Left renal cortex interstitium (tissue), 4 donors: ENCODE data around the gene MYCBPAP. TPM values are rescaled to one million over a fixed set of nuclear protein-coding genes. Genes with fewer than 3 reads are reported as not detected.

Source experiments
- DNase-seq, 4 donors: peaks; one replicate each; pipeline ENCODE4 v3.0.0-alpha.2; 2013; ENCODE audit warnings: low read depth in 4 of 4, low spot score in 2 of 4, missing footprints in 1 of 4
- polyA plus RNA-seq, 4 donors: library from polyadenylated mRNA; unstranded; fragments of 120-200 nt; gene quantifications; one replicate each; pipeline ENCODE4 v1.2.1, GENCODE V29; 2013; ENCODE audit not compliant: insufficient read length in 4 of 4

MYCBPAP gene
- polyA plus RNA-seq, 4 donors, result 1.2 to 3.2 (median 2.3) TPM

DNA sequence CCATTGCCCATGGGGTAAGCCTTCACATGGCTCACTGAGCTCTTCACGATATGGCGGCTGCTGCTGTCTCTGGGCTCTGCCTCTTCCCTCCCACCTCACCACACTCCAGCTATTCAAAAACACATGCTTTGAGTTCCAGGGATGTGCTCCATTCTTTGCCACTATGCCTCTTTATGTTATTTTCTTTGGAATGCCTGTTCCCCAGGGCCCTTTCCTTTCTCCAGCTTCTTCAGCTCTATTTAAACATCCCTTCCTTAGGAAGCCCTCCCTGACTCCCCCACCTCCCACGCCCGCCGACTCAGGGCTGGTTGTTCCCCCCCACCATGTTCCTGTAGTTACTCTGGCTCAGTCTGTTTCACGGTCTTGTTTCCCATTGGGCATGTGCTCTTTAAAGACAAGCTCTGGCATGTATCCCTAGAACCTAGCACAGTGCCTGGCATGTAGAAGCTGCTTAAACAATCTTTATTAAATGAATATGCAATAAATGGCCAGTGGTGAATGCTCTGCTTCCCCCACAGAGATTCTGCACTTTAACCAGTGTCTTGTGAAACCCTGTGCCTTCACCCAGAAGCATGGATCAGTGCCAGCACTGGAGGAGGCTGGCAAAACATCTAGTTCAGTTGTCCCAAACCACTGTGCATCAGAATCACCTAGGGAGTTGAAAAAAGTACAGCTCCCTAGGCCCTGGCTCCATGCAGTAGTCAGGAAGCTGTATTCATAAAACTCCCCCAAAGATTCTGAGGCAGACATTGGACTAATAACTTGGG is 6.9 kb downstream of the MYCBPAP start:
- DNase-seq, result no peak

DNA sequence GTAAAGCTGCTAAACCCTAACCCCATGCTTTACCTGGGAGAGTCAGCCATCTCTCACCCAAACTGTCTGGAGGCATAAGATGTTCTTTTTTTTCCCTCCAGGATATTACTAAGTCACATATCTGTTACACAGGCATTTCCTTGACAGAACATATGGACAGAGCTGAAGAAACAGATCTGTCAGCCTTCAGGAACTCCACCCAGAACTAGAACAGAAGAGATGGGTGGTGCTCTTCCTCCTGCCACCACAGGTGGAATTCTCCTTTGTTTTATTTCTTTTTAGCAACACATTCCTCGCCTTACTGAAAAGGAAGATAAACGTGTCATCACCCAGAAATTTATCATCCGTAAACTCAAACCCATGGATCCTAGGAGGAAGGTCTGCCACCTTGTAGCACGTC is 8.8 kb downstream of the MYCBPAP start:
- no peak for DNase-seq

DNA sequence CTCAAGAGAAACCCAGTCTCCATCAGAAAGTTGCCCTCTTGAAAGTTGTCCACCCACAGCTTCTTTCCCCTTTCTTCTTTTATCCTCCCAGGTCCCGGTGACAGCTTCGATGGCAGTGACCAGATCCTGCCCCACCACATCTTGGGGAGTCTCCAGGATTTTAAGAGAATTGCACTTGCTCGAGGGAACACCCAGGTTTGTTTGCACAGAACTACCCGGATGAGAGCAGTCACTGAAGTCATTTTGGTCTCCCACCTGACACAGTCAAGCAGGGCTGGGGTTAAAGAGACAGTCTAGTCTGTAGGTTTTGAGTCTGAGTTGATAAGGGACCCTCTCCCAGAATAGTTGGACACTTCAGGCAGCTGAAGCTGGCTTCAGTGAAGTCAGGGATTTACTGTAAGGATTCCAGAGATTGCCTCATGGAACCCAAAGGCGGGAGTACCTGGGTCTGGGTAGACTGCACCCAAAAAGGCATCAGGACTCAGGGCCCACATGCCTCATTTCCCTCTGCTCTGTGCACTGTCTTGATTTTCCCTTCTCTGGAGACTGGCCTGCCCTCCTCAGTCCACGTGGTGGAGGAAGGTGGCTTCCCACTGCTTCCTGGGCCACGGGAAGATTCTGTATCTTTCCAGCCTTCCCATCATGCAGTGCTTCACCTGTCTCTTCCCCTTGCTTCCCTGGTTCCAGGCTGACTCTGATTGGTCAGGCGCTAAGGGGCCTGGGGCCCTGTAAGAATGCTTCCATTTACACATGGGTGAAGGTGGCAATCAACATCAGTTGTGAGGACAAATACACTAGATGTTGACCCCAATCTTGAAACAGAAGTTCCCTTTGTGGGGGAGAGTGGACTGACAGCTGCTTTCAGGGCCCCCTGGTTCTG is 9.5 kb downstream of the MYCBPAP start:
- DNase-seq, result no peak

DNA sequence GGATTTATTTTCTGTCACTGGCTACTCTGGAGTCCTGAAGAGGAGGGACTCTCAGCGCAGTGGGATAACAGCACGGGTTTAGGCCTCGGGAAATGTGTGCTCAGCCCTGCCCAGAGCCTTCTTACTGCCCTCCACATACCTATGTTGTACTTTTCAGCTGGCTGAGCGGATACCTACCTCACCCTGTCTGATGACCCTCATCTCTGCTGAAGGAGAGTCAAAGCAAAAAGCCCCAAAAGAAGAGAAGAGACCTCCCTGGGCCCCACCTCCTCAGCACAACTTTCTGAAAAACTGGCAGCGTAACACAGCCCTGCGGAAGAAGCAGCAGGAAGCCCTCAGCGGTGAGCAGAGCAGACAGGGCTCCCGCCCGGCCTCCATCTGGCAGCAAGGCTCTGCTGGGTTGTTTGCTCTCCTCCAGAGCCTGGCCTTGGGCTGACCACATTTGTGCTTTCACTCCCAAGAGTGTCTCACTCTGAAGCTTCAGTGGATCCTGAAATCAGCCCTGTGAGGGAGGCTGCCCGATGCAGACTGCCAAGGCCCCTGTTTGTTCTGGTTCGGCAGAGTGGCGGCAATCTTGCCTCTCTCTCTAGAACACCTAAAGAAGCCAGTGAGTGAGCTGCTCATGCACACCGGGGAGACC is 10.3 kb downstream of the MYCBPAP start:
- DNase-seq, result no peak

DNA sequence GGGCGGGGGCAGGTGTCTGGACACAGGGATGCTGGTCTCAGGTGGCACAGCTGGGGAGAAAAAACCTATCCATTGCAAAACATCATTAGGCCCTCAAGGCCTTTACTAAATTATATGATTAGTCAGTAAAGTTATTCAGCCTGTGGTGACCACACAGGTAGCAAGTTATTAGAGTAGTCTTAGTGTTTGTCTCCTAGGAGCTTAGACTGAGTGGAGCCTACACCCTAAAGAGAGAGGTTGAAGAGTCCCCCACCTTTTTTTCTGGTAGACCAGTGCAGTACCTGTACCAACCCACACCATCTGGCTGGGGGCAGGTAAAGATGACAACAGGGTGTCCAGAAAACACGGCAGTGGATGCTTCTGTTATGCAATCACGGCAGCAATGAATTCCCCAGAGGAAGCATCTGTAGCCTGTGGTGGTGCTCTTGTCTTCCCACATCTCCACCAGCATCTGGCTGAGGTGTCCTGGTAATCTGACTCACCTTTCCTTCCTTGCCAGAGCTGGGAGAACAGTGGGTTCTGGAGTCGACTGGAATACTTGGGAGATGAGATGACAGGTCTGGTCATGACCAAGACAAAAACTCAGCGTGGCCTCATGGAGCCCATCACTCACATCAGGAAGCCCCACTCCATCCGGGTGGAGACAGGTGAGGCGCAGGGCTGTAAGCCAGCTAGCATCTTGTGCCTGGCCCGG is 11.0 kb downstream of the MYCBPAP start:
- no peak for DNase-seq

DNA sequence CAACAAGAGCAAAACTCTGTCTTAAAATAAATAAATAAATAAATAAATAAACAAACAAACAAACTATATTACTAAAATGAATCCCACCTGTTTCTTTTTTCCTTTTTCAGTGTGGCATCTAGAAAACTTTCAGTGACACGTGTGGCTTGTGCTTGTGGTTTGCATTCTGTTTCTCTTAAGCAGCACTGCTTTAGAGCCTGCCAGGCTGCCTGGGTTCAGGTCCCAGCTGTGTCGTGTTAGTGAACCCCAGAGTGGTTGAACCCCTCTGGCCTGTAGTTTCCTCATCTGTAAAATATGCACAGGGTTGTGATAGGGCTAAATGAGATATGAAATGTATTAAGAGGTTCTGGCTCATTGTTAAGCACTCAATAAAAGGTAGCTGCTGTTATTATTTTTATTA is 12.2 kb downstream of the MYCBPAP start:
- no peak for DNase-seq

DNA sequence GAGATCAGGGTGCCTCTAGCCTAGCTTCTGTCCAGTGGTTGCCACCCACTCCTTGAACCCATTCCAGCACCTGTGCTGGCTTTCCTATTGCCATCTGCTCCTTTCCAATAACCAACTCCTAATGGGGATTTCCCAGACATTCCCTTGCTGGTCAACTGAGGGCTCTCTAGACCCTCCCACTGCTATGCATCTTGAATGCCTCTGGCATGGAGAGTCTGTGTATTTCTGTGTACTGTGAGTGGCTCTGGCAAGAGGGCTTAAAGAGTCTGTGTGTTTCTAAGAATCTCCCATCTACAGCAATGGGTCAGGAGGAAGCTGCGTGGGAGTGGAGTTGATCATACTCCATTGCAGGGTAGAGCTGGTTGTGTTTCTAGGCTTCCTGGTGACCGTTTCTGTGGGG is 13.3 kb downstream of the MYCBPAP start:
- no peak for DNase-seq

DNA sequence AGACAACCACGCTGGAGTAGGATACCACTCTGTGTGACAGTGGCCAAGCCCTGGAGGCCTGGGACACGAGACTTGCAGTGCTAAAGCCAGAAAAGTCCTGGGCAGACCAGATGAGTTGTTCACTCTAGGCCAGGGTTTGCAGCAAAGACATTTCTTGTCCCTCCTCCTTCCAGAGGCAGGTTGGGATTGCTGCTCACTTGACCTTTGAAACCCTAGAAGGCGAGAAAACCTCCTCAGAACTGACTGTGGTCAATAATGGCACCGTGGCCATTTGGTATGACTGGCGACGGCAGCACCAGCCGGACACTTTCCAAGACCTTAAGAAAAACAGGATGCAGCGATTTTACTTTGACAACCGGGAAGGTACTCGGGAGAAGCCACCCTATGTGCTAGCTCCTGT is 14.5 kb downstream of the MYCBPAP start:
- no peak for DNase-seq

DNA sequence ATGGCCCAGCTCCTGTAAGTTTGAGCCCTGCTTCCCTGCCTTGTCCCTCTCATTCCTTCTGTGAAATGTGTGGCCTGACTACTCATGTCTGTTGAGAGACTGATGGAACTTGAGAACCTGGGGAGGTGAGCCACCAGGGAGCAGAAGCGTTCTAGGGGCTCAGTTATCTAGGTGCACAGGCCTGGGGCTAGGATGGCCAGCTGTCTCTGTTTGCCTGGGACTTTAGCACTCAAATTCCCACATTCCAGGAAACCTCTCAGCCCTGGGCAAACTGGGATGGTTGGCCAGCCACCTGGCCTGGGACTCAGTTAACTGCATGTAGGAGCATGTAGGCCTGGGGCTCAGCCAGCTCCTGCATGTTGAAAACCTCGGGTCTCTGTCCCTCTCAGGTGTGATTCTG is 15.0 kb downstream of the MYCBPAP start:
- no peak for DNase-seq

DNA sequence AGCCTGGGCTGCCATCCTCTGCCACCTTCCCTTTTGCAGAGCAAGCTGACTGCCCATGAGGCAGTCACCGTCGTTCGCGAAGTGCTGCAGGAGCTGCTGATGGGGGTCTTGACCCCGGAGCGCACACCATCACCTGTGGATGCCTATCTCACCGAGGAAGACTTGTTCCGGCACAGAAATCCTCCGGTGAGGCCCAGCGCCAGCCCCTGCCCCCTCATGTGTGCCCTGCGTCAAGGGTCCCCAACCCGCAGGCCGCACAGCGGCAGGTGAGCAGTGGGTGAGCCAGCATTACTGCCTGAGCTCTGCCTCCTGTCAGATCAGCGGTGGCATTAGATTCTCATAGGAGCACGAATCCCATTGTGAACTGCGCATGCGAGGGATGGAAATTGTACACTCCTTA is 16.6 kb downstream of the MYCBPAP start:
- no peak for DNase-seq

DNA sequence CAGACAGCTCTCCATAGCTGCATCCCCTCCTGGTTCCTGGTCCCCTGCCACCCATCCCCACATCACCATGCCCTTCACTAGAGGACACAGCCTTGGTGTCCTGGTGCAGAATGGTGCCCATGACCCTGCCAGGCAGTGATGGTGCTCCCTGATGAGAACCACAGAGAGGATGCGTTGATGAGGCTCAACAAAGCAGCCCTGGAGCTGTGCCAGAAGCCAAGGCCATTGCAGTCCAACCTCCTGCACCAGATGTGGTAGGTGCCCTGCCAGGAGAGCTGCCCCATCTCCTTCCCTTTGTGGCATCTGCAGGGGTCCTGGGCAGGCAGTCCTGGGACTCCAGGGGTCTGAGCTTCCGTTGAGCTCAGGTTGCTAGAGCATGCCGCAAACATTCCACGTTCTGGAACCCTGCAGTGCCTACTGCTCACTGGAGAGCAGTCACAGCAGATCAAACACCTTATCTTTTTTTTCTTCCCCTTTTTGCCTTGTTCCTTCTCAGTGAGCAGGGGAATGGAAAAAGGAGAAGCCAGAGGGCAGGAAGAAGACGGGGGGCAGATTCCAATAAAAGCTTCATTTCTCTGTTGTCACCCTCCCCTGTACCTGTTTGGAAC is 19.0 kb downstream of the MYCBPAP start:
- DNase-seq, result no peak

DNA sequence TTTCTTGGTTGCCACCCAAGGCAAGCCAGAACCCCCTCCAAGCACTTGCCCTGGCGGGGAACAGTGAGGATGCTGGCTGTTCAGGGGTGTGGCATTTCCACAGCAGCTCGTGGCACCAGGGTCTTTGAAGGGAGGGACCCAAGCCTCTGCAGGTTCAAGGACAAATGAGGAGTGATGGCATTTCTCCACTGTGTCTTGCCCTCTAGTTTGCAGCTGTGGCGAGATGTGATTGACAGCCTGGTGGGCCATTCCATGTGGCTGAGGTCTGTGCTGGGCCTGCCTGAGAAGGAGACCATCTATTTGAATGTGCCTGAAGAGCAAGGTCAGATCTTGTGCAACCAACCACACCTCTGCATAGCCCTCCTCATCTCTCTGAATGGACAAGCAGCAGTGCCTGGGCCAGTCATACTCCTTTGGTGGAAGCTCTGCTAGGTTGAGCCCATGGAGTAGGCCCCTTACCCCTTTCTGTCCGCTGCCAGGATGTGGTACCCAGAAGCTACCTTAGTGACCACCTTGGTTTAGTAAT is 19.8 kb downstream of the MYCBPAP start:
- DNase-seq, result no peak

DNA sequence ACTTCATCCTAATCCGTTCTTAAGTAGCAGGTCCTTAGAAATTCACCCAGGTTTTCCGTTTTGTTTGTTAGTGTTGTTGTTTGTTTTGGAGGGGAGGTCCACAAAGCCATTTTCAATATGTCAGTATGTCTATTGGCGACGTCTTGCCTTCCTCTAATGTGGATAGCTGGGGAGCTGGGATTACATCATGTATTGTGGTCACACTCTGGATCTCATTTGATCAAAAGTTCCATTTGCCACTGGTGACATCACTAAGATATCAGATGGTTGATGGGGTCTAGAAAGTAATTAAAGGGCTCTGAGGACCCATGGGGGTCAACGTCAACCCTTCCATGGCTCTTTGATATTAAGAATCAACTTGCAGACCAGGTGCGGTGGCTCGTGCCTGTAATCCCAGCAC is 21.6 kb downstream of the MYCBPAP start:
- no peak for DNase-seq

DNA sequence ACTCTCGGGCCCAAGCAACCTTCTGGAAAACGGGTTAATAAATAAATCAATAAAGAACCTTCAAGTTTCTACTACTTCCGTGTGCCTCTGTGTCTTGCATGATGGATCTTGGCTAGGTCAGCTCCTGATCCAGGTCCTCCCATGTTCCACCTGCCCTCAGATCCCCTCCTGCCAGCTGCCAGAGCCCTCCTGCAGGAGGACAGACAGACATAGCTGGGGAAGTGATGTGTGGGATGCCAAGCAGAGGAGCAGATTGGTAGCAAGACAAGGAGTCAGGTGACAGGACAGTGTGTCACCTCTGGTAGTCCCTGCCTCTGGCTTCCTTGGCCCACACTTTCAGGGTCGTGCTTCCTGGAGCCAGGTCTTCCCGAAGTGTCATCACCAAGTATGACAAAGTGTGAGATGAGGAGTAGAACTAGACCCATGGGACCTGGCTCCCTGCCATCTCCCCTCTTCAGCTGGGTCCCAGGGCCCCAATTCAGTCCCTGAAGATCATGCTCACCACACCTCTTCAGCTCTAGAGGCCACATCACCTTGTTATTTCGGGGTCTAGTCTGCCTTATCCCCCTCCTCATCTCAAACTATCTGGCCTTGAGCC is 23.3 kb downstream of the MYCBPAP start:
- no peak for DNase-seq

DNA sequence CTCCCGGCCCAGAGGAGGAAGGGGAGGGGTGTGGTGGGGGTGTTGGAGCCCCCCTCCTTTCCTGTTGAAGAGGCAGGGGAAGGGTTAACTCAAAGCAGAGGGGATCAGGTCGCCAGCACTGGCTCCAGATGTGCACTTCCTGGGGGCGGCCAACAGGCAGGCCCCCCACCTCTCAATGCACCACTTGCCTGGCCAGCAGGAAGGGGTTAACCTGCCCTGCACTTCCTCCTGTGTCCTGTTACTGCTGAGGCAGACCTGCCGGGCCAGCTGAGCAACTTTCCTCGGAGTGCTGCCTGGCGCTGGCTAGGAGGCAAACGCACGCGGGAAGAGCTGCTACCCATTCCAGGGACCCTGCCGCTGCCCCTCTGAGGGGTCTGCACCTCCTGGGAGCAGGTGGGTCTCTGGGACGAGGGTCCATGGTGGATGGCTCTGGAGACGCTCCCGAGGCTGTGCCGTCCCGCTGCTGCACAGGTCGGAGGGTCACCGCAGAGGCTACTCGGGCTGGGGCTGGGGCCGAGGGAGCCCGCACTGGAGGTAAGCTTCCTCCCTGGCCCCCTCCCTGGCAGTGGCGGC is 24.3 kb downstream of the MYCBPAP start, which contains the start of gene EPN3:
Gene EPN3, plus strand, starts transcription at position 284 of the 573 bp plus-strand sequence. CDS start 3,822 bp downstream, outside the sequence.
- no peak for DNase-seq

DNA sequence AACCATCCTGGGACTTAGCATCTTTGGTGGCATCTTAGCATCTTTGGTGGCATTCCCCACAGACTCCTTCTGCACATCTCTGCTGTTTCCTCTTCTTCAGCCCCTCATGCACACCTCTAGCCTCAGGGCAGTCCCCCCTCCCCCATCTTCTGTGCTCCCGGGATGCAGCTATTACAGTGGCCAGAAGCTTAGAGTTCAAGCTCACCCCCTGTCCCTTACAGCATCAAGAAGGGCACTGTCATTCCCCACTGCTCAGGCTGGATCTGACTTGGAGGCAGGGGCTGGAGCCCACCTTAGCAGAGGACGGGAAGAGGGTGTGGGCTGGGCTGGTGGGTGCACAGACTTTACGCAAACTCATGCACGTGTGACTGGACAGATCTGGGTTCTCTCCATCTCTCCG is 24.9 kb downstream of the MYCBPAP start:
- DNase-seq, result no peak

DNA sequence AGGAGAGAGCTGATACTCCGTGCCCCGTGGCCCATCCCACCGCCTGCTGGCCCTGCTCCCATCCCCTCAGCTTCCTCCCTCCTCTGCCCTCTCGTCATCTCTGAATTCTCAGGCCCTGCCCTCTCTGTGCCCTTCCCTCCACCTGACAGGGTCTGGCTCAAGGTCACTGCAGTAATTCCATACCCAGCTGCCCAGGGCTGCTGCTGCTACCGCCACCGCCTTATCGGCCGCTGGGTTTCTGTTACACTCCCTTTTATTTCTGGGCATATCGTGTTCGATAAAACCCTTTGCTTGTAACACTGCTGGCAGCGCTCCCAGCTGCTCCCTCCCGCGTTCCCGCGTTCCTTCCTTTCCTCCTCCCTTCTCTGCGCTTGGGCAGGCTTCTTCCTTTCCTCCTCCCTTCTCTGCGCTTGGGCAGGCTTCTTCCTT is 25.5 kb downstream of the MYCBPAP start:
- no peak for DNase-seq

DNA sequence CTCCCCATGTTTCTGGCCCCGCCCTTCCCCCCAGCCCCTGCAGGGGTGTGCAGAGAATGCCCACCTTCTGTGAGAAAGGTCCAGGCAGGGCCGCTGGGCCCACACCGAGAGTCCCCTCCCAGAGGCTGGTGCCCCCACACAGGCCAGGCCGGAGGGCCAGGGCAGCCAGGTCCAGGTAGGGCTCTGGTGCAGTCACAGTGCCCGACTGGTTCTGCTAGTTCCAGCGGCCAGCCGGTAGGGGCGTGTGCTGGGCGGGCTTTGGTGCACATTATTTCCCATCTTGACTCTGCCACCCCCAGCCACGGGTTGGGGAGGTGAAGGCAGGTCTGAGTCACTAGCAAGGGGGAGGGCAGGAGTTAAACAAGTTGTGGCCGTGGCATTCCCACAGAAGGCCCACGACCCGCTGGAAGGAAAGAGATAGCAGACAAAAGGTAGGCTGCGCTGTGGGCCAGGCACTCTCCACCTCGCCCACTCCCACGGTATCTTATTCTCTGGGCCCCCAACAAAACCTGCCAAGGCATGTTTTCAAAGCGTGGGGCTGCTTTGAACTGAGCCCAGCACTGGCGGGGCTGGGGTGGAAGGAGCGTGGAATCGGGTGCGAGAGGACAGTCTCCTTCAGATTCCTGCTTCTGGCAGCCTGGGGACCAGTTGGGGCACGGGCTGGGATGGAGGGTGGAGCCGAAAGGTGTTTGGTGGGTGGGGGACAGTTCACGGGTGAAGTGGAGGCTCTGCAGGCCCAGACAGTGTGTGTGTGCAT is 26.2 kb downstream of the MYCBPAP start:
- no peak for DNase-seq

DNA sequence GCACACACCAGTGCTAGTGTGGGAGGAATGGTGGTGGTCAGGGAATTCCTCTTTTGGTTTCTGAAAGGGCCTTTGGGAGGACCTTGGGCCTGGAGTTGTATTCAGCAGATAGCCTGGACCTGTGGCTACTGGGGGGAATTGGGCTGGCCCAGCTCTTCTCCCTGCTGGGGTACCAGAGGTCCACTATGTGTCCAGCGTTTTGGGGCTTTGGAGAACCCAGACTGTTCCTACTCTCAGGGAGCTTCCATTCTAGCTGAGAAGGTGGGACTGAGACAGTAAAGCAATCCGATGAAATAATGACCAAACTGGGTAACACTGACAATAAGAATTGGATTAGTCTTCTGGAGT is 26.7 kb downstream of the MYCBPAP start:
- DNase-seq, result no peak
